GM12873 (cell line): ENCODE results near the gene RAB3IL1.

ENCODE experiments used
- CTCF ChIP-seq: IDR thresholded peaks from 2 replicates; pipeline ENCODE4 v1.5.1; 2012; ENCODE audit warnings: low read depth, mild to moderate bottlenecking, moderate library complexity, low read length, control low read depth; ENCODE audit not compliant: insufficient read depth; ENCODE audit errors: missing control alignments

Gene RAB3IL1

GRCh38 chr11:61910187-61911127 lies 6.9 kb downstream of the RAB3IL1 start:
- TF ChIP-seq CTCF, result no peak

DNA sequence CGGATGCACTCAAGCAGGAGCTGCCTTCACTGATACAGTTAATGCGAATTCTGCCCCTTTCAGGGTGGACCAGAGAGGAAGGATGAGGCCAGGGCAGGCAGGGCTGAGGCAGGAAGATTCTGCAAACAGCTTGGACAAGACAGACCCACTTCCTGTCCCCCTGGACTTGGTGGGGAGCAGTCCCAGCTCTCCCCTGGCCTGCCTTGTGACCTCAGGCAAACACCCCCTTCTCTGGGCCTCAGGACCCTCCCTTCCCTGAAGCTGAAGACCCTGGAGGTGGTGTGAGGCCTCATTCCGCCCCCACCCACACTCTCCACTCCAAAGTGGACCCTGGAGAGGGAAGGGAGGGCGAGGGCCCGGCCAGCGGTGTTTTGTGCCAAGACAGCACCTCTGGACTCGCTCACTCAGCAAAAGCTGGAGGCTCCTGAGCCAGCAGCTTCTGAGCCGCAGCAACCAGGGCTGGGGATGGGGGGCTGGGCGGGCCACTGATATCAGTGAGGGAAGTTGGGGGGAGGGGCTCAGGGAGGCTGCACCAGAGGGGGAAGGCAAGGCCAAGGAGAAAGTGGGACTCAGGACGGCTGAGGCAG lies 8.5 kb downstream of the RAB3IL1 start:
- TF ChIP-seq CTCF, result no peak

- no peak for TF ChIP-seq CTCF
Measured at GRCh38 chr11:61907871-61908729, 9.3 kb downstream of the RAB3IL1 start.

DNA sequence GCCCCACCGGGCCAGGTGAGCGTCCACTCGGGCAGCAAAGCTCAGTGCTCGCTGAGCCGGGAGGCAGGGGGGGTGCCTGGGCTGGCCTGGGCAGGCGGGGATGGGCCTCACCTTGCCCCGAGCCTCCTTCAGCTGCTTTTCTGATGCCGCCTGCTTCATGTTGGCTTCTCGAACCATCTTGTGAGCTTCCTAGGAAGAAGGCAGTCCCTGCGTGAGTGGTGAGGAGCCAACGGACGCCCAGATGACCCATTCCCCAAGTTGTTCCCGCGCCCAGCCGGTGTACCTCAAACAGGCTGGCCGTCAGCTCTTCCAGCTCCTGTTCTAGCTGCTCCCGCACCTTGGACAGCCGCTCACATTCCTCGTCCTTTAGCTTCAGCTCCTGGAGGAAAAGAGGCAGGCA lies 10.1 kb downstream of the RAB3IL1 start:
- no peak for TF ChIP-seq CTCF

DNA sequence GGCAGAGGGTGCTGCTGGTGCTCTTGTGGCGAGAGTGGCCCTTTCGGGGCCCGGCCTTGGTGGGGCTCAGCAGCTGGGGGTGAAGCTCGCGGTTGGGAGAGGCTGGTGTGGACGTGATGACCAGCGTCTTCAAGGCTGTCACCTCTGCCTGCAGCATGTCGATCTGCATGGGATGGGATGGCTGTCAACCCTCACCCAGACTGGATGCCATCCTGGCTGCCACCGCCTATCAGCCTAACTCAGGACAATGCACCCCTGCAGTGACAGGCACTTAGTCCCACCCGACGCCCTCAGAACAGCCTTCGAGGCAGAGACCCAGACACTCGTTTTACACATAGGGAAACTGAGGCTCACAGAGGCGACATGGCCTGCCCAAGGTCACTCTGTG lies 10.8 kb downstream of the RAB3IL1 start:
- no peak for TF ChIP-seq CTCF

- TF ChIP-seq CTCF, result no peak
Measured at GRCh38 chr11:61905801-61906521, 11.4 kb downstream of the RAB3IL1 start.
